Gastroesophageal sphincter (tissue), 4 donors: ENCODE data around the gene MAN1A1. TPM values are rescaled to one million over a fixed set of nuclear protein-coding genes. Genes with fewer than 3 reads are reported as not detected.
A peak's percentile ranks its signal among the peaks of the same experiment; 100 is the strongest.

ENCODE experiments used
- ATAC-seq: fragments of 150-250 bp; one replicate; pipeline ENCODE4 v1.9.1; 2016; ENCODE audit warnings: mild to moderate bottlenecking, moderate library complexity
- H3K27ac ChIP-seq, 4 donors: fragments of 200-600 bp; sonication (generic) in 3 of 4; 1 replicate in 3 of 4; 2 replicates in 1 of 4; pipeline ENCODE4 v1.5.1; 2016 to 2019
- H3K27me3 ChIP-seq: fragments of 200-600 bp; sonication (generic); one replicate; pipeline ENCODE4 v1.5.1; 2019
- H3K36me3 ChIP-seq, 2 donors: fragments of 200-600 bp; sonication (generic); one replicate each; pipeline ENCODE4 v1.5.1; 2019; ENCODE audit warnings: control low read depth in 1 of 2
- H3K4me1 ChIP-seq, 3 donors: fragments of 200-600 bp; sonication (generic); 1 replicate in 2 of 3; 2 replicates in 1 of 3; pipeline ENCODE4 v1.5.1; 2016 to 2019; ENCODE audit warnings: control low read depth in 2 of 3
- H3K4me3 ChIP-seq, 2 donors: fragments of 200-600 bp; sonication (generic); one replicate each; pipeline ENCODE4 v1.5.1; 2019; ENCODE audit warnings: mild to moderate bottlenecking in 1 of 2, moderate library complexity in 1 of 2
- H3K9me3 ChIP-seq, 3 donors: fragments of 200-600 bp; sonication (generic); one replicate each; pipeline ENCODE4 v1.5.1; 2017 to 2019; ENCODE audit warnings: control low read depth in 2 of 3
- CTCF ChIP-seq, 4 experiments: fragments of 200-600 bp in 2 of 4; fragments of 450-650 bp in 2 of 4; sonication (generic) in 1 of 4; IDR thresholded peaks; one replicate each; pipeline ENCODE4 v1.5.1; 2017 to 2019; ENCODE audit warnings: antibody characterized with exemption in 4 of 4, mild to moderate bottlenecking in 2 of 4, moderate library complexity in 2 of 4
- EP300 ChIP-seq: sonication (generic); formaldehyde crosslinking; IDR thresholded peaks from one replicate; pipeline ENCODE4 v1.6.1; 2017; ENCODE audit warnings: antibody characterized with exemption, mild to moderate bottlenecking
- POLR2A ChIP-seq, 2 donors: fragments of 450-650 bp; IDR thresholded peaks; one replicate each; pipeline ENCODE4 v1.6.1; 2017; ENCODE audit warnings: antibody characterized with exemption in 2 of 2, mild to moderate bottlenecking in 2 of 2, moderate library complexity in 1 of 2
- POLR2AphosphoS5 ChIP-seq: sonication (generic); formaldehyde crosslinking; IDR thresholded peaks from one replicate; pipeline ENCODE4 v1.6.1; 2017; ENCODE audit warnings: antibody characterized with exemption
- WGBS, 2 donors: methylation state at CpG; one replicate each; pipeline ENCODE4 v1.1.5; 2018; ENCODE audit warnings: low coverage in 1 of 2; 5-methylcytosine and 5-hydroxymethylcytosine counted together
- total RNA-seq, 4 donors: library from RNA; depleted of rRNA; stranded (reverse); fragments of >200 nt; gene quantifications; one replicate each; pipeline ENCODE4 v1.1.0, GENCODE V29; 2016

The MAN1A1 gene
- total RNA-seq, 4 donors from 2014 or later: 73.3 to 177 (median 110) TPM

- TF ChIP-seq POLR2A (IDR thresholded peaks at IDR 0.05) (no peak), CTCF (IDR thresholded peaks at IDR 0.05) (no peak), POLR2AphosphoS5 (no peak), EP300 (no peak)
- Histone ChIP-seq H3K9me3 (no peaks in the 10 kb centered on the region), H3K4me3 (no peak overlapping the region), H3K36me3 (no peaks in the 10 kb centered on the region), H3K27me3 (no peaks in the 10 kb centered on the region), H3K4me1 (peaks cover 2 to 56% (median 14%) of the 10 kb centered on the region in 3 donors), H3K27ac (no peak overlapping the region)
- no peak for ATAC-seq
- WGBS, 2 donors: 80 to 100% methylated on average over 3 of the region's 3 CpGs
These were observed 197.4 kb downstream of the MAN1A1 start for GRCh38 chr6:119152187-119152586.

- ATAC-seq: no peak
These were observed 200.6 kb downstream of the MAN1A1 start for GRCh38 chr6:119148825-119149525.

GRCh38 chr6:119148098-119148824, 201.3 kb downstream of the MAN1A1 start:
- Histone ChIP-seq H3K9me3 (no peaks in the 10 kb centered on the region), H3K36me3 (no peaks in the 10 kb centered on the region), H3K27me3 (no peaks in the 10 kb centered on the region), H3K4me3 (peak overlapping the region; percentile 15 to 39), H3K4me1 (peaks cover 3 to 45% (median 12%) of the 10 kb centered on the region in 3 donors), H3K27ac (peak overlapping the region in 2 of 4 donors; percentile 28 to 35)
- peak; percentile 56 for ATAC-seq
- WGBS, 2 donors: 2 to 47% methylated on average over 5 of the region's 5 CpGs
- no peak for TF ChIP-seq POLR2A (IDR thresholded peaks at IDR 0.05)
- no peak for TF ChIP-seq EP300
- TF ChIP-seq POLR2AphosphoS5: peak; percentile 63
- TF ChIP-seq CTCF (IDR thresholded peaks at IDR 0.05): peak; percentile 42 to 71 (median 66)

More at GRCh38 chr6:119148825-119149525, 200.6 kb downstream of the MAN1A1 start:
- TF ChIP-seq POLR2AphosphoS5 (no peak), POLR2A (IDR thresholded peaks at IDR 0.05) (no peak), EP300 (no peak), CTCF (IDR thresholded peaks at IDR 0.05) (no peak)
- H3K27me3 ChIP-seq: no peaks in the 10 kb centered on the region
- peaks cover 3 to 45% (median 12%) of the 10 kb centered on the region in 3 donors for H3K4me1 ChIP-seq
- H3K4me3 ChIP-seq: peak overlapping the region; percentile 15 to 39
- H3K36me3 ChIP-seq: no peaks in the 10 kb centered on the region
- no peaks in the 10 kb centered on the region for H3K9me3 ChIP-seq
- WGBS, 2 donors: 34 to 42% methylated on average over 6 to 9 of the region's 9 CpGs
- H3K27ac ChIP-seq: peak overlapping the region in 1 of 4 donors; percentile 35

GRCh38 chr6:119147101-119148053, 202.2 kb downstream of the MAN1A1 start:
- H3K27ac ChIP-seq: peak overlapping the region in 3 of 4 donors; percentile 28 to 46 (median 35)
- H3K4me3 ChIP-seq: no peak overlapping the region
- H3K36me3 ChIP-seq: no peaks in the 10 kb centered on the region
- TF ChIP-seq CTCF (IDR thresholded peaks at IDR 0.05) (no peak), POLR2AphosphoS5 (peak; percentile 78)
- peaks cover 3 to 45% (median 12%) of the 10 kb centered on the region in 3 donors for H3K4me1 ChIP-seq
- peak; percentile 73 for ATAC-seq
- 22 to 46% methylated on average over 4 to 6 of the region's 6 CpGs for WGBS, 2 donors
- H3K27me3 ChIP-seq: no peaks in the 10 kb centered on the region
- no peaks in the 10 kb centered on the region for H3K9me3 ChIP-seq
